Activated naive CD8-positive, alpha-beta T cell treated with anti-CD3 and anti-CD28 coated beads for 36 hours (primary cell): ENCODE results near the gene CALML6. TPM values are rescaled to one million over a fixed set of nuclear protein-coding genes. Genes with fewer than 3 reads are reported as not detected.

Experiments used
- DNase-seq: peaks from one replicate; pipeline ENCODE4 v3.0.0; 2021
- H3K27ac Mint-ChIP-seq: one replicate; pipeline ENCODE4 v1.8.0; 2022; ENCODE audit warnings: mild to moderate bottlenecking, moderate library complexity, mixed read lengths
- H3K27me3 Mint-ChIP-seq: one replicate; pipeline ENCODE4 v1.8.0; 2022; ENCODE audit warnings: mild to moderate bottlenecking, mixed read lengths
- H3K36me3 Mint-ChIP-seq: one replicate; pipeline ENCODE4 v1.8.0; 2021; ENCODE audit warnings: mild to moderate bottlenecking, mixed read lengths
- H3K4me1 Mint-ChIP-seq: one replicate; pipeline ENCODE4 v1.8.0; 2021; ENCODE audit warnings: mixed read lengths
- H3K4me3 Mint-ChIP-seq: one replicate; pipeline ENCODE4 v1.8.0; 2022; ENCODE audit warnings: mild to moderate bottlenecking, moderate library complexity, mixed read lengths
- H3K9me3 Mint-ChIP-seq: one replicate; pipeline ENCODE4 v1.8.0; 2022; ENCODE audit warnings: mixed read lengths
- total RNA-seq, 2 experiments: library from RNA; stranded (reverse); gene quantifications; one replicate each; pipeline ENCODE4 v1.2.3, GENCODE V29; 2021

The CALML6 gene
- total RNA-seq, 2 experiments from 2014 or later = 0.87 to 0.98 TPM

DNA sequence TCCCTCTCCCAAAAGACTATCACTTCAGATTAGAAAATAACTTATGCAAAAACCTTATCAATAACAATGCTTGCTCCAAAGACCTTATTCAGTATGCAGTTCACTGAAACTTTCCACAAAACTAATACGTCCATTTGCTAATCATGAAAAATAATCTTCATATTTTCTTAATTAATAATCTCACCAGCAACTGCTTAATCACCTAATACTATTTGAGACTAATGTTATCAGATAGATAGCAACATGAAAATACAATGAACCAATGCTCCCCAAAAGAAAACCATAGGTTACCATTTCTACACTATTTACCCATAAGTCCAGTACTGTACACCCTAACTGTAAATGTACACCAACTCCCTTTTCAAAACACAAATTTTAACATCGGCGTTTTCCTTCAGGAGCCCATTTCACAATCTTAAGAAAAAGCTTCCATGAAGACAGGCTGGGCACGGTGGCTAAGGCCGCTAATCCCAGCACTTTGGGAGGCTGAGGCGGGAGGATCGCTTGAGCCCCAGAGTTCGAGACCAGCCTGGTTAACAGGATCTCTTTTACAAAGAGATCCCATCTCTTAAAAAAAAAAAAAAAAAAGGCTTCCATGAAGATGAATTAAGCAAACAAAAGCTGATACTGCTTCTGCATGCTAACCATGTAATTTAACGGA lies 25.8 kb upstream of the CALML6 start:
- no peak for DNase-seq
- peaks cover 1% of the 10 kb centered on the region for H3K9me3 Mint-ChIP-seq
- H3K36me3 Mint-ChIP-seq = peaks cover 22% of the 10 kb centered on the region
- peaks cover 42% of the 10 kb centered on the region for H3K4me1 Mint-ChIP-seq
- H3K27ac Mint-ChIP-seq = peak overlapping the region; percentile 83
- peak overlapping the region; percentile 84 for H3K4me3 Mint-ChIP-seq
- H3K27me3 Mint-ChIP-seq = no peaks in the 10 kb centered on the region

DNA sequence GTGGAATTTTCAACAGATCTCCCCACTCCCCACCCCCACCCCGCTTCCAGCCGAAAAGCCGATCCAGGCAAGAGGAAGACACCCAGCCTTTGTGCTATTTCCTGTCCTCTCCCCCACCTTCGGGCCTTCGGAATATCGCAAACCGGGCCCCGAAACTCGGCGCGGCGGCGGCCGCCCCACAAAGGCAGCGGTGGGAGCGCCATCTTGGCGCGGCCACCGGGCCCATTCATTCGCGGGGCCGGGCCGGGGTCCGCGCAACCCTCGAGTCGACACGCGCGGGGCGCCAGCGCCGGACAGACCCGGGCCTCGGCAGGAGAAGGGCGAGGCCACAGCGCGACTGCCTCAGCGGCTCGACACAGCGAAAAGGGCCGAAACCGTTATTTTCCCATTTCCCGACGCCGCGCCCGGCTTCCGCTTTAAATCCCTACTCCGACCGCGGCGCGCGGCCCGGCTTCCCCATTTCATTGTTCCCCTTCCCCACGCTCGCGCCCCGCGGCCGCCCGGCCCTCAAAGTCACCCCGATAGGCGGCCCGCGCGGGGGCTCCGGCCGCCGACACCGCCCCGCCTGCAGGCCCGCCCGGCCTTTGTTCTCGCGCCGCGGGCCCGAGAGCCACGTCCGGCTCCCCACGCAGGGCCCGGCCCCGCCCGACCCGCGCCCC lies 25.1 kb upstream of the CALML6 start:
- peak; percentile 61 for DNase-seq
- H3K9me3 Mint-ChIP-seq = peaks cover 1% of the 10 kb centered on the region
- peak overlapping the region; percentile 84 for H3K4me3 Mint-ChIP-seq
- peaks cover 48% of the 10 kb centered on the region for H3K4me1 Mint-ChIP-seq
- no peaks in the 10 kb centered on the region for H3K27me3 Mint-ChIP-seq
- H3K36me3 Mint-ChIP-seq = peaks cover 20% of the 10 kb centered on the region
- peak overlapping the region; percentile 83 for H3K27ac Mint-ChIP-seq

DNA sequence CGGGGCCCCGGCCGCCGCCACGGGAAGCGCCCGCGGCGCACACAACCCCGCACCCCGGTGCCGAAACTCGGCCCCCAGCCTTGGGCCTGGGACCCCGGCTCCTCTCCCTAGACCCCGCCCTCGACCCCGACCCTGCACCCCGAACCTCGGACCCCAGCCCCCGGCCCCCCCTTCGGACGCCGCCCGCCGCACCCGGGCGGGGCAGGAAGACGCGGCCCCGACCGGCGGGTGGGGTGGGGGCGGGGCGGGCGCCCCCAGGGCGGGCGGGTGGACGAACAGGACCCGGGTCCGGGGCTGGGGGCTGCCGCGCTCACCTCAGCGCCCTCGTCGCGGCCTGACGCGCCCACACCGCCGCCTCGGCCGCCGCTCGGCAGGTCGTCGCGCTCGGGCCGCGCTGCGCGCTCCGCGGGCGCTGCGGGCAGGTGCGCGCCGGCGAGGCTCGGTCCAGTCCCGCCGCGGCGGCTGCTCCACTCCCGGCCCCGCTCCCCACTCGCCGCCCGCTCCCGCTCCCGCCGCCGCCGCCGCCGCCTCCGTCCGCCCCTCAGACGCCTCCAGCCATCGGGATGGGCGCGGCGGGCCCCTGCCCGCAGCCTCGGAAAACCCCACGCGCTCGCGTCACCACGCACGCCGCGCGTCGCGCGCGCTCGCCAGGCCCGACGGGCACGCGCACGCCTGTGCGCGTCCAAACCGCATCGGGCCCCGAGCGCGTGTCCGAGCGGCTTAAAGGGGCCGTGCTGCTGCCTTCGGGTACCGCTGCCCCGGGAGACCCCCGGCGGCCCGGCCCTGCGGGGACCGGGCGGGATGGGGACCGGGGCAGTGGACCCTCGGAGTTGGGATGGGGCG lies 24.3 kb upstream of the CALML6 start, which contains the start of gene GNB1:
GNB1 (minus strand) TSS at position 582 of the 843 bp plus-strand sequence. CDS start 65,634 bp downstream, outside the sequence.
- H3K36me3 Mint-ChIP-seq = peaks cover 20% of the 10 kb centered on the region
- peak within 1 kb of the TSS; percentile 87 for H3K27ac Mint-ChIP-seq
- no peaks in the 10 kb centered on the region for H3K27me3 Mint-ChIP-seq
- peaks cover 1% of the 10 kb centered on the region for H3K9me3 Mint-ChIP-seq
- peak within 1 kb of the TSS; percentile 84 for H3K4me3 Mint-ChIP-seq
- peaks cover 50% of the 10 kb centered on the region for H3K4me1 Mint-ChIP-seq
- peak; percentile 94 for DNase-seq

GRCh38 chr1:1891349-1892078 lies 23.5 kb upstream of the CALML6 start:
- H3K27me3 Mint-ChIP-seq = no peaks in the 10 kb centered on the region
- peak overlapping the region; percentile 87 for H3K27ac Mint-ChIP-seq
- peaks cover 1% of the 10 kb centered on the region for H3K9me3 Mint-ChIP-seq
- DNase-seq = peak; percentile 72
- peaks cover 18% of the 10 kb centered on the region for H3K36me3 Mint-ChIP-seq
- peaks cover 48% of the 10 kb centered on the region for H3K4me1 Mint-ChIP-seq
- H3K4me3 Mint-ChIP-seq = peak overlapping the region; percentile 82

- Mint-ChIP-seq H3K4me1 (peaks cover 44% of the 10 kb centered on the region), H3K4me3 (peak overlapping the region; percentile 82), H3K27me3 (no peaks in the 10 kb centered on the region), H3K27ac (peak overlapping the region; percentile 87), H3K9me3 (no peaks in the 10 kb centered on the region), H3K36me3 (peaks cover 15% of the 10 kb centered on the region)
- DNase-seq = peak; percentile 22
Measured at GRCh38 chr1:1892079-1892762, 22.8 kb upstream of the CALML6 start.

DNA sequence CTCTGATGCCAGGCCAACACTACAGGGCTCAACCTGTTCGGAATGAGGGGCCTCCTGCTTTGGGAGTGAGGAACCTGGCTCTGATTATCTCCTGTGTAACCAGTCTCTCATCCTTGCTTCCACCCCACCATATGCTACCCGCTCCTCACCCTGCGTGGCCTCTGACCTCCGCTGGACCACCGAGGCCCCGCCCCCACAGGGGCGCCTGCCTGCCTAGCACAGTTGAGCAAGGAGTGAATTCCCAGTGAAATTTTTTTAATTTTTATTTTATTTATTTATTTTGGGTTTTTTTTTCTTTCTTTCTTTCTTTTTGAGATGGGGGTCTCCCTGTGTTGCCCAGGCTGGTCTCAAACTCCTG lies 22.3 kb upstream of the CALML6 start:
- H3K27ac Mint-ChIP-seq = peak overlapping the region; percentile 87
- H3K36me3 Mint-ChIP-seq = peaks cover 13% of the 10 kb centered on the region
- H3K9me3 Mint-ChIP-seq = no peaks in the 10 kb centered on the region
- peaks cover 39% of the 10 kb centered on the region for H3K4me1 Mint-ChIP-seq
- peak overlapping the region; percentile 82 for H3K4me3 Mint-ChIP-seq
- H3K27me3 Mint-ChIP-seq = no peaks in the 10 kb centered on the region
- no peak for DNase-seq

GRCh38 chr1:1893291-1893985 lies 21.6 kb upstream of the CALML6 start:
- no peak for DNase-seq
- Mint-ChIP-seq H3K4me3 (peak overlapping the region; percentile 82), H3K9me3 (no peaks in the 10 kb centered on the region), H3K36me3 (peaks cover 9% of the 10 kb centered on the region), H3K27ac (peak overlapping the region; percentile 62), H3K4me1 (peaks cover 33% of the 10 kb centered on the region), H3K27me3 (no peaks in the 10 kb centered on the region)

DNA sequence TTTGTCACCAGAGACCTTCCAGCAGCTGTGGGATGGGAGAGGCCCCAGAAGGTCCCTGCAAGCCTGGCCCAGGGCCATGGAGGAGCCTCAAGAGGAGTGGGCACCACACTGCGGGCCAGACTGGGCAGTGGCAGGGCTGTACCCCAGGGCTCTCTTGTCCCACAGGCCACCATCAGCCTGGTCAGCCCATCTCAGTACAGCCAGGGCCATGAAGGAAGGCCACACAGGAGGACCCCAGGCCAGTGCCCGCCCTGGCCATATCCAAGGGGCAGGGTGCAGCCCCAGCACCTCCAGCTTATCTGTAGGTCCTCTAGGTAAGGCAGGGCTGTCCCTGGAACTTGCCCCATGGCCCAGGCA lies 21.1 kb upstream of the CALML6 start:
- Mint-ChIP-seq H3K4me1 (peaks cover 28% of the 10 kb centered on the region), H3K36me3 (peaks cover 9% of the 10 kb centered on the region), H3K27ac (peak overlapping the region; percentile 3)

GRCh38 chr1:1894354-1895059 lies 20.6 kb upstream of the CALML6 start:
- no peak for DNase-seq
- H3K27me3 Mint-ChIP-seq = no peaks in the 10 kb centered on the region
- H3K4me1 Mint-ChIP-seq = peaks cover 26% of the 10 kb centered on the region
- peak overlapping the region; percentile 3 for H3K27ac Mint-ChIP-seq
- no peak overlapping the region for H3K4me3 Mint-ChIP-seq
- peaks cover 5% of the 10 kb centered on the region for H3K36me3 Mint-ChIP-seq
- H3K9me3 Mint-ChIP-seq = no peaks in the 10 kb centered on the region

More for the DNA sequence above, 21.1 kb upstream of the CALML6 start:
- no peak overlapping the region for H3K4me3 Mint-ChIP-seq
- no peak for DNase-seq
- no peaks in the 10 kb centered on the region for H3K9me3 Mint-ChIP-seq
- no peaks in the 10 kb centered on the region for H3K27me3 Mint-ChIP-seq

DNA sequence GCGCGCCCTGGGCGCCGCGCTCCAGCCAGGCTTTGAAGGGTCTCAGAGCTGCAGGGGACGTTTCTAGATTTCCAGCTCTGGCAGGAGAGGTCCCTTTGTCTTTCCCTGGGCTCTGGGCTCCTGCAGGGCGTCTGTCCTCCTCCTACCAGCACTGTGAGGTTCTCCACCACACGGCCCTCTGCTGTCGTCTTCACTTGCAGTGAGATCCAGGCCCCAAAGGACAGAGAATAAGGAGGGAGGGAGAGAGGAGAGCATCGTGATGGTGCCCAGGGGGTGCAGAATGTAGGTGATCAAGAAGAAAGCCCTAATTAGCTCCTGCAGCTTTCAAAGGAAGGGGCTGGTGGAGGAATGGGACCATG lies 20.0 kb upstream of the CALML6 start:
- Mint-ChIP-seq H3K36me3 (peaks cover 5% of the 10 kb centered on the region), H3K4me1 (peaks cover 26% of the 10 kb centered on the region), H3K27me3 (no peaks in the 10 kb centered on the region), H3K27ac (no peak overlapping the region), H3K9me3 (no peaks in the 10 kb centered on the region), H3K4me3 (no peak overlapping the region)
- DNase-seq = no peak

DNA sequence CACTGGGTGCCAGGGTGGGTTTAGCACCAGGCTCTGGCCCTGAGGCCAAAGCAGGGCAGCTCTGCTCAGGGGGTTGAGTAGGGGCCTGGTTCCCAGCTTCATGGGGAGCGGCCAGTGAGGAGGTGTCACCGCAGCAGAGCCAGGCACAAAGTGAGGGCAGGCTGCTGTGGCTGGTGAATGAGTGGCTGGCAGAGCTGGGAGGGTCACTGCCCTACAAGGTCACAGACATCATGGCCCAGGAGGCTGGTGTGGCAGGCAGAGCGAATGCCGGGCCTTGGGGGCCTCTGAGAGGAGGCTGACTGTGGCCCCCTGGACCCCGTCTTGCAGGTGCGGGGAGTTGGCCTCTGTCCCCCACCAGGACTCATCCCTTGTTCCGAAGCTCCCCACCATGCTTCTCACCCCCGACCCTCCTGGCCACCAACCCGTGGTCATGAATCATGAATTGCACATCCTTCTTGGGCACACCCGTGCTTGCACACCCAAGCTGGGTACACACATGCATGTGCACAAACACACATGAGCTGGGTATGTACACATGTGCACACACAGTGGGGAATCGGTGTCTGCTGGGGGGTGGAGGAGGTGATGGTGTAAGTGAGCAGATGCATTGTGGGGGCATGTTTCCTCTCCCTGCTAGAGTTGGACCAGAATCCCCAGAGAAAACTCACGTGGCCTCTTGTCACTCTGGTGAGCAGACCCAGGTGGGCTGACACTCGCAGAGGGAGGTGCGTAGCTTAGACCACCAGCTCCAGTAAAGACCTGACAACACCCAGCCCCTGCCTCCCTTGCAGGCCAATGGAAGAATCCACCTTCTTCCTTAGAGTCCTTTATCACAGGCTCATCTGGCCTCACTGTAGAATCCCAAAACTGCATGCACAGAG lies 19.4 kb upstream of the CALML6 start:
- Mint-ChIP-seq H3K27ac (no peak overlapping the region), H3K4me3 (no peak overlapping the region), H3K9me3 (no peaks in the 10 kb centered on the region), H3K36me3 (peaks cover 5% of the 10 kb centered on the region), H3K27me3 (no peaks in the 10 kb centered on the region), H3K4me1 (peaks cover 26% of the 10 kb centered on the region)
- DNase-seq = no peak

DNA sequence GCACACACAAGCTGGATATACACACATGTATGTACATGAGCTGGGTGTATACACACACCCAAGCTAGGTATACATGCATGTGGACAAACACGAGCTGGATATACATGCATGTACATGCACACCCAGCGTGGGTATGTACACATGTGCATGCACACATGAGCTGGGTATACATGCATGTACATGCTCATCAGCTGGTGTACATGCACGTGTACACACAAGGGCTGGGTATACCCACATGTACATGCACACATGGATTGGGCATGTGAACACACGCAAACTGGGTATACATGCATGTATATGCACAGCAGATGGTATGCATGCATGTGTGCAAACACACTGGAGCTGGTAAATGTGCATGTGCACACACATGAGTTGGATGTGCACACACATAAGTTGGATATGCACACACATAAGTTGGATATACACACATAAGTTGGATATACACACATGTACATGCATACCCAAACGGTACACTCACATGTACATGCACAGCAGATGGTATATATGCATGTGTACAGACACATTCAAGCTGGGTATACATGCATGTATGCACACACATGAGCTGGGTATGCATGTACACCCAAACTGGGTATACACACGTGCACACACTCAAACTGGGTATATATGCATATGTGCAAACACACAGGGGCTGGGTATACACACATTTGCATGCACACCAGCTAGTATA lies 16.7 kb upstream of the CALML6 start:
- no peak overlapping the region for H3K27ac Mint-ChIP-seq
- no peaks in the 10 kb centered on the region for H3K9me3 Mint-ChIP-seq
- peaks cover 15% of the 10 kb centered on the region for H3K4me1 Mint-ChIP-seq
- DNase-seq = no peak
- no peak overlapping the region for H3K4me3 Mint-ChIP-seq
- no peaks in the 10 kb centered on the region for H3K27me3 Mint-ChIP-seq
- peaks cover 2% of the 10 kb centered on the region for H3K36me3 Mint-ChIP-seq
